Stimulated activated CD4-positive, alpha-beta T cell treated with anti-CD3 and anti-CD28 coated beads, TNF-alpha, amount 100 ng/mL, for 1 hour (primary cell): ENCODE results near the gene FKBP10.

Experiments
- DNase-seq, 3 donors: peaks; one replicate each; pipeline ENCODE4 v3.0.0-alpha.2; 2020; ENCODE audit warnings: low read depth in 3 of 3, low spot score in 1 of 3

The FKBP10 gene

GRCh38 chr17:41782142-41782541, 30.7 kb upstream of the FKBP10 start:
- DNase-seq: no peak

DNA sequence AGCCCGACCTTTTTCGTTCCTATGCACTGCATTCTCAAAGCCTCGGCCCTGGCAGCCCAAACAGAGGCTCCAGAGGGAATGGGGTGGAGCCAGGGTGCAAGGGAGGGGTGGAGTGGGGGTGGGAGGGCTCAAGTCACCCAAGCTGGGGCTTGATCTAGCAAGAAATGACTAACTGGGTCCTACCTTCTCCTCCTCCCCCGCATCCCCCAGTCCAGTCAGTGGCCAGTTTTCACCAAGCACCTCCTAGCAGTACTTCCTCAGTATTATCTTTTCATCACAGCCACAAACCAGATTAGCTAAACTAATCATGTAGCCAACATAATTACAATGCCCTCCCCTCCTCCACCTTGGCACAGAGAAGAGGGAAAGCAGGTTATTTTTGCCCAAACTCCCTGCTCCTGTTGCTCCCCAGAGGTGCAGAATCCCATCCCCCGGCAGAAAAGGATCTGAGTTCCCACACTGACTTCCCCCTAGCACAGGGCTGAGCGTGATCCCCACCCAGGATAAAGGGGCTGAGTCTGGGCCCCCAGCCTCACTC, 28.5 kb upstream of the FKBP10 start:
- no peak for DNase-seq

GRCh38 chr17:41785091-41785858, 27.5 kb upstream of the FKBP10 start:
- no peak for DNase-seq

GRCh38 chr17:41785859-41786226, 27.0 kb upstream of the FKBP10 start:
- DNase-seq: no peak

DNA sequence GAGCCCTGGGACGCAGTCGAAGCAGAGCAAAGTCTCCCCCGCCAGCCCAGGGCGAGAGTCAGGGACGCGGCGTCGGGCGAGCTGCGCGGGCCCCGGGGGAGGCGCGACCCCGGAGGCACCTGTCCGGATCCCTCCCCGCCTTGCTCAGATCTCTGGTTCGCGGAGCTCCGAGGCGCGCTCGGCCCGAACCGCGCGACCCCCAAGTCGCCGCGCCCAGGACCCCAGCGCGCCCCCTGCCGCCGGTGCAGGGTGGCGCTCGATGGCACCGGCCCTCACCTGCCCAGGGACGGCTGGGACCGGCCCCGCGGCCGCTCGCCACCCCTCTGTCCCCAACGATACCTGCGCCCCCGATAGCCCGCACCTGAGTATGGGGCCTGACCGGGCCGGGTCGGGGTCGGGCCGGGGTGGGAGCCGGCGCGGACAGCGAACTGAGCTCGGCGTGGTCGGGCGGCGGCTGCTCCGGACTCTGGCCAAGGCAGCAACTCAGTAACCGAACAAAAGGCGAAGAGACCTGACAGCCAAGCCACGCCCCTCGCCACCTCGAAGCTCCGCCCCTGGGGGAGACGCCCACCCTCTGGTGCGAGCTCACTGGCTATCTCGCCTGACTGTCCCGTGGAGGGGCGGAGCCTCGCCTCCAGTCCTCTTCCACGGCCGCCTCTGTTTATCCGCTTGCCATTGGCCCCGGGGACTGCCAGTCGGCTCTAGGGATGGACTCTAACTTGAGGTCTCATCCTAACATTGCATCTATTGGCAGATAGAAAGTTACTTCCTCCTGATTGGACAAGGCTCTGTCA, 26.4 kb upstream of the FKBP10 start, which contains the start of gene JUP:
TSS of gene JUP (minus strand) at position 485 of the 794 bp plus-strand sequence. CDS start 14,857 bp downstream, outside the sequence.
- peak; percentile 66 to 81 (median 68) for DNase-seq

- DNase-seq: no peak
Observed at GRCh38 chr17:41787021-41787418, 25.8 kb upstream of the FKBP10 start.

DNA sequence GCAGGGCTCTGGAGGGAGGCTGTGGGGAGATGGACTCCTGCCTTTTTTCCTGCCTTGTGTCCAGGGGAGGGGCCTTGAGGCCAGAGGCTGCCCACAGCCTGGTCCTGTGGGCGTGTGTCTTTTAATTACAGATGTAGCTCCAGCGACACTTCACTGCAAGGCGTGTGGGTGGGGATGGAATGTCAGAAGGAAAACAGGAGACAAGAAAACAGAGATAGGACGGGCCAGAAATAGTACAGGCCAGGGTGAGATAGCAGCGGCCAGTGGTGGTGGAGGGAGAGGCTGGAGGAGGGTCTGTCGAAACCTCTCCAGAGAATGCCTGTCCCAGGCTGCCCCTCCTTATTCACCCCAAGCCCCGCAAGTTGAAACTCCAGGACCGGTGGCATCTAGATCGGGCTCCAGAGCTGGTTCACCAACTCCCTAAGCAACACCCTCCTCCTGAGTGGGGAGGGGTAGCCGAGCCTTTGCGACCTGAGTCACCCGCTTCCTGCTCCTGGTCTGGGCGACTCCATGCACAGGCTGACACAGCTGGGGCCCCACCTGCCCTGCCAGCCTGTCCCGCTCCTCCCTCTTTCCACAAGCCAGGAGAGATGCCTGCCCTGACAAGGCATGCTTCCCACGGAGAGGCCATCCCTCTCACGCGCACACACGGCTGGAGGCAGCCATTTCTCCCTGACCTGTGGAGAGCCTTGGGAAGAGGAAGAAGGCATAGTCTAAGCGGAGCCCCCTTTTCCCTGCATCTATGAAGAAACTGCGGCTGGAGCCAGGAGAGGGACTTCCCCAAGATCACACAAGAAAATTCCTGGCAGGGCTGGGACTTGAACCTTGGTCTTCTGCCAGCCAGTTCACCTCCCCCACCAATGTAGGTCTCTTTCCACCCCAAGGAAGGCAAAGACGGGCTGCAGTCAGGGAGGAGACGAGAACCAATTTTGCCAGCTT, 19.7 kb upstream of the FKBP10 start:
- no peak for DNase-seq

- no peak for DNase-seq
Observed at GRCh38 chr17:41793784-41794539, 18.8 kb upstream of the FKBP10 start.

DNA sequence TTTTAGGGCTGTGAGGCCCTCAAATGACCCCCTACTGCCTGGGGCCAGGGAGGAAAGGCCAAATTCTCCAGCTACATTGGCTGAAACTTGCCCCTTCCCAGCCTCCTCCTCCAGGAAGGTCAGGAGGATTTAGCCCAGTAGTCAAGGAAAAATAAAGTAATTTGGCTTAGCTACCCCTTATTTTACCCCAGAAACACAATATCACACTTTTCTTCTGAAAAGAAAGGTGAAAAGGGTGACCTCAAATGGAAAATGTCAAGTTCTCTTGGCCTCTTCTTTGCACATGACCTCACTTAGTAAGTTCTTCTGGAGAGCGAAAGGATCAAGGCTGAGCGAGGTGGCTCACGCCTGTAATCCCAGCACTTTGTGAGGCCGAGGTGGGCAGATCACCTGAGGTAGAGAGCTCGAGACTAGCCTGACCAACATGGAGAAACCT, 18.2 kb upstream of the FKBP10 start:
- DNase-seq: no peak

GRCh38 chr17:41796121-41796895, 16.5 kb upstream of the FKBP10 start:
- no peak for DNase-seq

DNA sequence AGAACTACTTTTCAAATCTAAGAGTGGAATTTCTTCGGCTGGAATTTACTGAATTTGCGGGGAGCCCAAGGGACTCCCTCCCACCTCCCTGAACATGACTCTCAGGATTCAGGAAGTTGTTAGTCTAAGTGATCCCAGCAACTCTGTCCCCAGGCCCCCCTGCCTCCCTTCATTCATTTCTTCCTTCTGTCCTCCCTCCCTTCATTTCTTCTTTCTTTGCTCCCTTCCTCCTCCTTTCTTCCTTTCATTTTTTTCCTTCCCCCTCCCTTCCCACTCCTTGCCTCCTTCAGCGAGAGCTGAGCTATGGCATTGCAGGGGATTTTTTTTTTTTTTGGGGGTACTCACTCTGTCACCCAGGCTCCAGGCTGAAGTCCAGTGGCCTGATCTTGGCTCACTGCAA, 15.4 kb upstream of the FKBP10 start:
- no peak for DNase-seq

- DNase-seq: no peak
Observed at GRCh38 chr17:41799366-41799765, 13.4 kb upstream of the FKBP10 start.

GRCh38 chr17:41800601-41801373, 12.0 kb upstream of the FKBP10 start:
- DNase-seq: no peak

GRCh38 chr17:41801374-41802271, 11.2 kb upstream of the FKBP10 start:
- peak; percentile 31 to 73 (median 51) for DNase-seq

GRCh38 chr17:41803049-41804020, 9.5 kb upstream of the FKBP10 start:
- no peak for DNase-seq

GRCh38 chr17:41806685-41807445, 5.9 kb upstream of the FKBP10 start:
- DNase-seq: no peak
